IgD-negative memory B cell (primary cell): ENCODE results near the gene CASP8AP2. TPM values are rescaled to one million over a fixed set of nuclear protein-coding genes. Genes with fewer than 3 reads are reported as not detected.

Source experiments
- polyA plus RNA-seq: library from polyadenylated mRNA; unstranded; fragments of 300-500 nt; fragmentation: Illumina TruSeq; gene quantifications from one replicate; pipeline ENCODE4 v1.2.3, GENCODE V29; 2021

CASP8AP2 gene
- polyA plus RNA-seq, 1 donor from 2014 or later: 53.2 TPM

Other genes starting within 250 kb of the CASP8AP2 start
- 77.2 TPM for gene LYRM2, start 191.1 kb upstream of the CASP8AP2 start, polyA plus RNA-seq
- 7.9 TPM for gene MDN1, start 10.1 kb upstream of the CASP8AP2 start, polyA plus RNA-seq
- gene GJA10, start 64.6 kb downstream of the CASP8AP2 start, polyA plus RNA-seq: not detected